HEK293 (cell line): ENCODE results near the gene ESRRA.

Experiments
- CTCF ChIA-PET: fragments of 350-600 bp; formaldehyde crosslinking; extraction: SDS; loops from one replicate; lab custom pipeline; 2021; ENCODE audit warnings: antibody characterized with exemption; lab: Yijun Ruan, JAX
- POLR2A ChIA-PET: fragments of 300-600 bp; formaldehyde crosslinking; extraction: SDS; loops from one replicate; lab custom pipeline; 2020; ENCODE audit warnings: antibody characterized with exemption, inconsistent platforms; lab: Yijun Ruan, JAX
- H3K27ac ChIP-seq: fragments of 200-500 bp; sonication (Bioruptor generic); 2 replicates; pipeline ENCODE4 v1.5.1; 2014; ENCODE audit warnings: low read depth, low read length, control low read depth, inconsistent platforms; ENCODE audit errors: extremely low read depth
- H3K36me3 ChIP-seq, 2 experiments: fragments of 200-500 bp in 1 of 2; sonication (Bioruptor generic) in 1 of 2; 1 replicate in 1 of 2; 2 replicates in 1 of 2; pipeline ENCODE4 v1.5.1; 2014 to 2017; ENCODE audit warnings: inconsistent platforms in 2 of 2, low read length in 2 of 2; ENCODE audit not compliant: control insufficient read depth in 2 of 2, insufficient read depth in 1 of 2
- H3K4me1 ChIP-seq: fragments of 200-500 bp; sonication (Bioruptor generic); 2 replicates; pipeline ENCODE4 v1.5.1; 2014; ENCODE audit warnings: mild to moderate bottlenecking, low read length, inconsistent platforms; ENCODE audit not compliant: control insufficient read depth, insufficient read depth
- H3K4me3 ChIP-seq: 2 replicates; pipeline ENCODE4 v1.5.1; 2011; ENCODE audit warnings: low read depth, mild to moderate bottlenecking, control low read depth, low read length, moderate library complexity
- H3K9me3 ChIP-seq: fragments of 200-500 bp; sonication (Bioruptor generic); 2 replicates; pipeline ENCODE4 v1.5.1; 2014; ENCODE audit warnings: low read depth, low read length, inconsistent platforms; ENCODE audit not compliant: control insufficient read depth, insufficient read depth
- BCL11B ChIP-seq: fragments of 450-650 bp; formaldehyde crosslinking; IDR thresholded peaks from 2 replicates; pipeline ENCODE4 v1.5.1; 2016; ENCODE audit warnings: low read depth, missing biosample characterization, missing genetic modification characterization
- HOXA7 ChIP-seq: sonication (generic); formaldehyde crosslinking; IDR thresholded peaks from 2 replicates; pipeline ENCODE4 v1.8.1; 2022; ENCODE audit warnings: missing genetic modification reagents, borderline replicate concordance
- KLF9 ChIP-seq: fragments of 450-650 bp; formaldehyde crosslinking; IDR thresholded peaks from 2 replicates; pipeline ENCODE4 v1.5.1; 2016; ENCODE audit warnings: missing biosample characterization, missing genetic modification characterization, low read depth
- MEIS1 ChIP-seq: sonication (generic); formaldehyde crosslinking; IDR thresholded peaks from 2 replicates; pipeline ENCODE4 v1.8.1; 2022; ENCODE audit warnings: missing genetic modification reagents, mild to moderate bottlenecking, borderline replicate concordance
- OSR2 ChIP-seq: fragments of 450-650 bp; formaldehyde crosslinking; IDR thresholded peaks from 2 replicates; pipeline ENCODE4 v1.5.1; 2016; ENCODE audit warnings: missing biosample characterization, missing genetic modification characterization
- SCRT2 ChIP-seq: fragments of 450-650 bp; formaldehyde crosslinking; IDR thresholded peaks from 2 replicates; pipeline ENCODE4 v1.5.1; 2016; ENCODE audit warnings: missing biosample characterization, missing genetic modification characterization
- SP2 ChIP-seq: fragments of 450-650 bp; formaldehyde crosslinking; IDR thresholded peaks from 2 replicates; pipeline ENCODE4 v1.5.1; 2016; ENCODE audit warnings: missing biosample characterization, missing genetic modification characterization
- SP3 ChIP-seq: fragments of 450-650 bp; formaldehyde crosslinking; IDR thresholded peaks from 2 replicates; pipeline ENCODE4 v1.5.1; 2016; ENCODE audit warnings: missing biosample characterization, missing genetic modification characterization
- TRIM28 ChIP-seq: IDR thresholded peaks from 2 replicates; pipeline ENCODE4 v1.6.1; 2011; ENCODE audit warnings: low read length, control low read depth, borderline replicate concordance
- ZBTB17 ChIP-seq: fragments of 450-650 bp; formaldehyde crosslinking; IDR thresholded peaks from 2 replicates; pipeline ENCODE4 v1.5.1; 2016; ENCODE audit warnings: missing biosample characterization, missing genetic modification characterization
- ZNF112 ChIP-seq: fragments of 450-650 bp; formaldehyde crosslinking; IDR thresholded peaks from 2 replicates; pipeline ENCODE4 v1.5.0; 2017; ENCODE audit warnings: missing biosample characterization, missing genetic modification characterization
- ZNF157 ChIP-seq: fragments of 450-650 bp; formaldehyde crosslinking; IDR thresholded peaks from 2 replicates; pipeline ENCODE4 v1.5.1; 2016; ENCODE audit warnings: missing biosample characterization, missing genetic modification characterization
- ZNF174 ChIP-seq: fragments of 450-650 bp; formaldehyde crosslinking; IDR thresholded peaks from 2 replicates; pipeline ENCODE4 v1.5.0; 2017; ENCODE audit warnings: missing biosample characterization, mild to moderate bottlenecking, missing genetic modification characterization
- ZNF175 ChIP-seq: fragments of 450-650 bp; formaldehyde crosslinking; IDR thresholded peaks from 2 replicates; pipeline ENCODE4 v1.5.1; 2016; ENCODE audit warnings: missing biosample characterization, missing genetic modification characterization
- ZNF24 ChIP-seq: fragments of 450-650 bp; formaldehyde crosslinking; IDR thresholded peaks from 2 replicates; pipeline ENCODE4 v1.5.1; 2016; ENCODE audit warnings: missing biosample characterization, missing genetic modification characterization
- ZNF302 ChIP-seq: fragments of 450-650 bp; formaldehyde crosslinking; IDR thresholded peaks from 2 replicates; pipeline ENCODE4 v1.5.1; 2016; ENCODE audit warnings: missing biosample characterization, missing genetic modification characterization, low read depth
- ZNF514 ChIP-seq: fragments of 450-650 bp; formaldehyde crosslinking; IDR thresholded peaks from 2 replicates; pipeline ENCODE4 v1.5.1; 2016; ENCODE audit warnings: missing biosample characterization, missing genetic modification characterization
- ZNF610 ChIP-seq: fragments of 450-650 bp; formaldehyde crosslinking; IDR thresholded peaks from 2 replicates; pipeline ENCODE4 v1.5.1; 2016; ENCODE audit warnings: missing biosample characterization, missing genetic modification characterization, borderline replicate concordance
- ZNF660 ChIP-seq: fragments of 450-650 bp; IDR thresholded peaks from 2 replicates; pipeline ENCODE4 v1.5.1; 2018; ENCODE audit warnings: missing biosample characterization, mild to moderate bottlenecking, missing genetic modification characterization
- ZNF776 ChIP-seq: fragments of 450-650 bp; formaldehyde crosslinking; IDR thresholded peaks from 2 replicates; pipeline ENCODE4 v1.5.0; 2017; ENCODE audit warnings: missing biosample characterization, missing genetic modification characterization, borderline replicate concordance
- ZNF830 ChIP-seq: fragments of 450-650 bp; IDR thresholded peaks from 2 replicates; pipeline ENCODE4 v1.5.0; 2018; ENCODE audit warnings: missing biosample characterization, missing genetic modification characterization, low read depth, mild to moderate bottlenecking, moderate library complexity
- ZSCAN30 ChIP-seq: fragments of 450-650 bp; IDR thresholded peaks from 2 replicates; pipeline ENCODE4 v1.5.1; 2018; ENCODE audit warnings: missing biosample characterization, mild to moderate bottlenecking, missing genetic modification characterization, moderate library complexity
- TF ChIP-seq, protein P1 (sequence below): fragments of 450-650 bp; formaldehyde crosslinking; IDR thresholded peaks from 2 replicates; pipeline ENCODE4 v1.5.1; 2017; ENCODE audit warnings: missing biosample characterization, mild to moderate bottlenecking, missing genetic modification characterization, moderate library complexity
- TF ChIP-seq, protein P2 (sequence below): fragments of 450-650 bp; formaldehyde crosslinking; IDR thresholded peaks from 2 replicates; pipeline ENCODE4 v1.5.1; 2016; ENCODE audit warnings: missing biosample characterization, missing genetic modification characterization
- TF ChIP-seq, protein P3 (sequence below): fragments of 450-650 bp; formaldehyde crosslinking; IDR thresholded peaks from 2 replicates; pipeline ENCODE4 v1.5.1; 2016; ENCODE audit warnings: missing biosample characterization, missing genetic modification characterization

ESRRA gene

DNA sequence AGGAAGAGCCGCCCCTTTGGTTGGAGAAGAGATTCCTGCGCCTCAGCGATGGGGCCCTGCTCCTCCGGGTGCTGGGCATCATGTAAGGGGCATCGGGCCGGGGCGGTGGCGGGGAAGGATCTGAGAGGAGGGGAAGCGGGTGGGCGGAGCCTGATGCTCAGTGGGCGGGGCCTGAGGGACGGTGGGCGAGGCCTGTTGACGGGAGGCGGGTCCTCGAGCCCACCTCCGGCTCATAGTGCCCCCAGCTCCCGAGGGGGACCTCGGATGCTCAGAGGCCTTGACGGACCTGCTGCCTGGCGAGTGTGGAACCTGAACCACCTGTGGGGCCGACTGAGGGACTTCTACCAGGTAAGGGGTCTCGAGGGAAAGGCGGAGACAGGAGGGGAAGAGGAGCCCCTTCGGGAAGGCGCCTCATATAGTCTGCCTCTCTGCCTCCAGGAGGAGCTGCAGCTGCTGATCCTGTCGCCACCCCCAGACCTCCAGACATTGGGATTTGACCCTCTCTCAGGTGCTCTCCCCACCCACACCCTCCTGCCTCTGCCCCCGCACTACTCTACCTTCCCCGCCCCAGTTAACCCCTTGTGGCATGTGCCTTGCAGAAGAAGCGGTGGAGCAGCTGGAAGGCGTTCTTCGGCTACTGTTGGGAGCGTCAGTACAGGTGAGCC, 35.5 kb downstream of the ESRRA start:
- H3K9me3 ChIP-seq, result no peaks in the 10 kb centered on the region
- H3K36me3 ChIP-seq, result no peaks in the 10 kb centered on the region
- peak; percentile 47 for TF ChIP-seq SP2 (tag by site-specific recombination)
- TF ChIP-seq SP3 (tag by site-specific recombination), result peak; percentile 40
- TF ChIP-seq SCRT2, result 0 out of 2 replicates have a peak, but pooled peaks have one; percentile 19
- no peak for TF ChIP-seq ZNF610 (tag by site-specific recombination)
- no peak for TF ChIP-seq HOXA7 (CRISPR knock-in tag)
- 0 out of 2 replicates have a peak, but pooled peaks have one; percentile 12 for TF ChIP-seq KLF9 (tag by site-specific recombination)
- TF ChIP-seq, all 188 proteins: peak for 4
- H3K4me1 ChIP-seq, result no peaks in the 10 kb centered on the region
- no peak overlapping the region for H3K4me3 ChIP-seq
- POLR2A ChIA-PET, result interaction anchor here (0.6 to 2.2 kb wide), 2 partner anchors 16 to 29 kb away, joined by 3 to 5 read pairs; no protein-coding TSS in a partner anchor
- H3K27ac ChIP-seq, result no peak overlapping the region
- CTCF ChIA-PET, result interaction anchor here (0.5 to 7.9 kb wide), 7 partner anchors 9 to 220 kb away, joined by 3 to 86 read pairs (median 4); partner anchors contain the start of genes PRDX5 and TRMT112

DNA sequence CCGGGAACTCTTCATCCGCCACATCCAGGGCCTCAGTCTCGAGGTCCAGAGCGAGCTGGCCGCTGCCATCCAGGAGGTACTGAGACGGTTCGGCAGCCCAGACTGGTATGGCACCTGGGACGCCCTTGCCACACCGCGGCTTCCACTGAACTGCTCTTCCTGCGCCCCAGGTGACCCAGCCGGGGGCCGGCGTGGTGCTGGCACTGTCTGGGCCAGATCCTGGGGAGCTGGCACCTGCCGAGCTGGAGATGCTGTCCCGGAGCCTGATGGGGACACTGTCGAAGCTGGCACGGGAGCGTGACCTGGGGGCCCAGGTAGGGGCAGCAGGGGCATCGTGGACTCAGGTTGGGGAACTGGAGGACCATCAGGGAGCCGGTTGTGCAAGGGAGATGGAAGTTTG, 36.1 kb downstream of the ESRRA start:
- Histone ChIP-seq H3K27ac (no peak overlapping the region), H3K4me3 (no peak overlapping the region), H3K9me3 (no peaks in the 10 kb centered on the region), H3K36me3 (no peaks in the 10 kb centered on the region), H3K4me1 (no peaks in the 10 kb centered on the region)
- CTCF ChIA-PET, result interaction anchor here (0.5 to 7.9 kb wide), 7 partner anchors 9 to 219 kb away, joined by 3 to 86 read pairs (median 9); partner anchors contain the start of genes ESRRA, PRDX5 and TRMT112
- POLR2A ChIA-PET, result interaction anchor here (1.4 to 2.2 kb wide), 2 partner anchors 15 to 23 kb away, joined by 5 to 19 read pairs; partner anchors contain the start of genes PRDX5 and TRMT112
- no peak for TF ChIP-seq ZSCAN30
- TF ChIP-seq ZNF157 (tag by site-specific recombination), result no peak
- TF ChIP-seq, protein P1, sequence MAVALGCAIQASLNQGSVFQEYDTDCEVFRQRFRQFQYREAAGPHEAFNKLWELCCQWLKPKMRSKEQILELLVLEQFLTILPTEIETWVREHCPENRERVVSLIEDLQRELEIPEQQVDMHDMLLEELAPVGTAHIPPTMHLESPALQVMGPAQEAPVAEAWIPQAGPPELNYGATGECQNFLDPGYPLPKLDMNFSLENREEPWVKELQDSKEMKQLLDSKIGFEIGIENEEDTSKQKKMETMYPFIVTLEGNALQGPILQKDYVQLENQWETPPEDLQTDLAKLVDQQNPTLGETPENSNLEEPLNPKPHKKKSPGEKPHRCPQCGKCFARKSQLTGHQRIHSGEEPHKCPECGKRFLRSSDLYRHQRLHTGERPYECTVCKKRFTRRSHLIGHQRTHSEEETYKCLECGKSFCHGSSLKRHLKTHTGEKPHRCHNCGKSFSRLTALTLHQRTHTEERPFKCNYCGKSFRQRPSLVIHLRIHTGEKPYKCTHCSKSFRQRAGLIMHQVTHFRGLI (tag by site-specific recombination), result no peak
- no peak for TF ChIP-seq MEIS1 (CRISPR knock-in tag)
- TF ChIP-seq ZNF830 (tag by site-specific recombination), result no peak
- TF ChIP-seq, protein P2, sequence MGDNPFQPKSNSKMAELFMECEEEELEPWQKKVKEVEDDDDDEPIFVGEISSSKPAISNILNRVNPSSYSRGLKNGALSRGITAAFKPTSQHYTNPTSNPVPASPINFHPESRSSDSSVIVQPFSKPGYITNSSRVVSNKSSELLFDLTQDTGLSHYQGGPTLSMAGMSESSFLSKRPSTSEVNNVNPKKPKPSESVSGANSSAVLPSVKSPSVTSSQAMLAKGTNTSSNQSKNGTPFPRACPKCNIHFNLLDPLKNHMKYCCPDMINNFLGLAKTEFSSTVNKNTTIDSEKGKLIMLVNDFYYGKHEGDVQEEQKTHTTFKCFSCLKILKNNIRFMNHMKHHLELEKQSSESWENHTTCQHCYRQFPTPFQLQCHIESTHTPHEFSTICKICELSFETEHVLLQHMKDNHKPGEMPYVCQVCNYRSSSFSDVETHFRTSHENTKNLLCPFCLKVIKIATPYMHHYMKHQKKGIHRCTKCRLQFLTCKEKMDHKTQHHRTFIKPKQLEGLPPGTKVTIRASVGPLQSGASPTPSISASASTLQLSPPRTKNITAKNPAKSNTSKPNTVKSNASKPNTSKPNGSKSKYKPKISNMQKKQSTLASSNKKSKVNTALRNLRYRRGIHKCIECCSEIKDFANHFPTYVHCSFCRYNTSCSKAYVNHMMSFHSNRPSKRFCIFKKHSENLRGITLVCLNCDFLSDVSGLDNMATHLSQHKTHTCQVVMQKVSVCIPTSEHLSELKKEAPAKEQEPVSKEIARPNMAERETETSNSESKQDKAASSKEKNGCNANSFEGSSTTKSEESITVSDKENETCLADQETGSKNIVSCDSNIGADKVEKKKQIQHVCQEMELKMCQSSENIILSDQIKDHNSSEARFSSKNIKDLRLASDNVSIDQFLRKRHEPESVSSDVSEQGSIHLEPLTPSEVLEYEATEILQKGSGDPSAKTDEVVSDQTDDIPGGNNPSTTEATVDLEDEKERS, result no peak
- TF ChIP-seq ZNF776 (tag by site-specific recombination), result no peak
- no peak for TF ChIP-seq HOXA7 (CRISPR knock-in tag)
- no peak for TF ChIP-seq TRIM28
- no peak for TF ChIP-seq ZNF24 (tag by site-specific recombination)
- TF ChIP-seq ZNF660 (tag by site-specific recombination), result no peak
- no peak for TF ChIP-seq ZNF302
- no peak for TF ChIP-seq BCL11B
- TF ChIP-seq ZNF112, result no peak
- TF ChIP-seq ZNF514 (tag by site-specific recombination), result no peak
- no peak for TF ChIP-seq OSR2 (tag by site-specific recombination)
- no peak for TF ChIP-seq ZNF174 (tag by site-specific recombination)
- TF ChIP-seq, protein P3, sequence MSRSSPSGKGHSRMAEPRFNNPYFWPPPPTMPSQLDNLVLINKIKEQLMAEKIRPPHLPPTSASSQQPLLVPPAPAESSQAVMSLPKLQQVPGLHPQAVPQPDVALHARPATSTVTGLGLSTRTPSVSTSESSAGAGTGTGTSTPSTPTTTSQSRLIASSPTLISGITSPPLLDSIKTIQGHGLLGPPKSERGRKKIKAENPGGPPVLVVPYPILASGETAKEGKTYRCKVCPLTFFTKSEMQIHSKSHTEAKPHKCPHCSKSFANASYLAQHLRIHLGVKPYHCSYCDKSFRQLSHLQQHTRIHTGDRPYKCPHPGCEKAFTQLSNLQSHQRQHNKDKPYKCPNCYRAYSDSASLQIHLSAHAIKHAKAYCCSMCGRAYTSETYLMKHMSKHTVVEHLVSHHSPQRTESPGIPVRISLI (tag by site-specific recombination), result no peak
- no peak for TF ChIP-seq ZBTB17
- no peak for TF ChIP-seq ZNF175 (tag by site-specific recombination)
